ENCODE results near the gene SSTR5. TPM values are rescaled to one million over a fixed set of nuclear protein-coding genes. Genes with fewer than 3 reads are reported as not detected.

Gene SSTR5
- total and polyA plus RNA-seq, 4 donors: not detected

DNA sequence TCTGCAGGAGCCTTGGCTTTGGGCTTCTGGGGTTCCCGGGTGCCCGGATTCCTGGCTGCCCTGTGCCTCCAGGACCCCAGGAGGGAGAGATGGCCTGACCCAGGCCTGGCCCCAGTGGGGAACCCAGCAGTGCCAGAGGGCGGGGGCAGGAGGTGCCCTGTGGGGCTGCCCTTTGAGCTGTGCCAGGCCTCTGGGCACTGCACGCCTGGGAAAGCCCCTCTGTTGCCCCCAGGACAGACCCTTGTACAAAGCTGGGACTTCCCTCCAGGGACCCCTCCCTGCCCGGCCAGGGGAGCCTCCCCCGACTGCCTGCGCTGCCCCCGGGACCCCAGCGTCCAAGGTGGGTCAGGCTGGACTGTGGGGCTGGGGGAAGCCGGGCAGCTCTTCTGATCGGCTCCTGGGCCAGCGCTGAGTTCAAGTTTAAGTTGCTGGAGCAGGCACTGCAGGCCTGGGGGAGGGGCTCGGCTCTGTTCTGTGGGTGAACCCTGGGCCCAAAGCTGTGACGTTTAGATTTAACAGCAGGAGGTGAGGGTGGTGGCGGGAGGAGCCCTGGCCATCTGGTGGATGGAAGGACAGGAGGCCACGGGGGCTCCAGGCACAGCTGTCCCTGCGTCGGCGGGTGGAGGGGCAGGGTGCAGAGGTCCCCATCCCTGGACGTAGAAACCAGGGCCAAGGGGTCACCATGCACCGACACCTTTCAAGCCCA, 51.1 kb downstream of the SSTR5 start:
- Histone ChIP-seq H3K4me1 (ENCODE audit: control insufficient read depth in 4 of 4, insufficient read depth in 4 of 4, low read length in 3 of 4) (no peaks in the 10 kb centered on the region), H3K27me3 (ENCODE audit: control insufficient read depth in 4 of 4, insufficient read depth in 4 of 4, low read length in 3 of 4) (peaks cover 0 to 3% (median 0%) of the 10 kb centered on the region in 4 donors), H3K27ac (ENCODE audit: low read depth in 1 of 2, low read length in 2 of 2) (no peak overlapping the region), H3K4me3 (ENCODE audit: low read depth in 1 of 3, low read length in 3 of 3) (no peak overlapping the region), H3K9ac (ENCODE audit: low read depth in 1 of 2, low read length in 2 of 2) (no peak overlapping the region), H3K9me3 (ENCODE audit: control insufficient read depth in 4 of 4, low read length in 3 of 4) (no peaks in the 10 kb centered on the region), H3K36me3 (ENCODE audit: control insufficient read depth in 4 of 4, insufficient read depth in 3 of 4, low read depth in 1 of 4, low read length in 3 of 4) (no peaks in the 10 kb centered on the region)
- DNase-seq (ENCODE audit: low spot score): no peak
- TF ChIP-seq GABPA (IDR thresholded peaks at IDR 0.05 in 1 of 2, conservative IDR thresholded peaks at IDR 0.05 in 1 of 2) (no peak), HNF4G (IDR thresholded peaks at IDR 0.05) (no peak), REST (IDR thresholded peaks at IDR 0.05) (no peak), FOXA1 (IDR thresholded peaks at IDR 0.05) (no peak), HNF4A (conservative IDR thresholded peaks at IDR 0.05) (no peak)
- TF ChIP-seq, protein P1, sequence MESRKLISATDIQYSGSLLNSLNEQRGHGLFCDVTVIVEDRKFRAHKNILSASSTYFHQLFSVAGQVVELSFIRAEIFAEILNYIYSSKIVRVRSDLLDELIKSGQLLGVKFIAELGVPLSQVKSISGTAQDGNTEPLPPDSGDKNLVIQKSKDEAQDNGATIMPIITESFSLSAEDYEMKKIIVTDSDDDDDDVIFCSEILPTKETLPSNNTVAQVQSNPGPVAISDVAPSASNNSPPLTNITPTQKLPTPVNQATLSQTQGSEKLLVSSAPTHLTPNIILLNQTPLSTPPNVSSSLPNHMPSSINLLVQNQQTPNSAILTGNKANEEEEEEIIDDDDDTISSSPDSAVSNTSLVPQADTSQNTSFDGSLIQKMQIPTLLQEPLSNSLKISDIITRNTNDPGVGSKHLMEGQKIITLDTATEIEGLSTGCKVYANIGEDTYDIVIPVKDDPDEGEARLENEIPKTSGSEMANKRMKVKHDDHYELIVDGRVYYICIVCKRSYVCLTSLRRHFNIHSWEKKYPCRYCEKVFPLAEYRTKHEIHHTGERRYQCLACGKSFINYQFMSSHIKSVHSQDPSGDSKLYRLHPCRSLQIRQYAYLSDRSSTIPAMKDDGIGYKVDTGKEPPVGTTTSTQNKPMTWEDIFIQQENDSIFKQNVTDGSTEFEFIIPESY (IDR thresholded peaks at IDR 0.05): no peak
- TF ChIP-seq, protein P2, sequence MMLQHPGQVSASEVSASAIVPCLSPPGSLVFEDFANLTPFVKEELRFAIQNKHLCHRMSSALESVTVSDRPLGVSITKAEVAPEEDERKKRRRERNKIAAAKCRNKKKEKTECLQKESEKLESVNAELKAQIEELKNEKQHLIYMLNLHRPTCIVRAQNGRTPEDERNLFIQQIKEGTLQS (IDR thresholded peaks at IDR 0.05): no peak
- WGBS: 73% methylated on average over 21 of the region's 21 CpGs

DNA sequence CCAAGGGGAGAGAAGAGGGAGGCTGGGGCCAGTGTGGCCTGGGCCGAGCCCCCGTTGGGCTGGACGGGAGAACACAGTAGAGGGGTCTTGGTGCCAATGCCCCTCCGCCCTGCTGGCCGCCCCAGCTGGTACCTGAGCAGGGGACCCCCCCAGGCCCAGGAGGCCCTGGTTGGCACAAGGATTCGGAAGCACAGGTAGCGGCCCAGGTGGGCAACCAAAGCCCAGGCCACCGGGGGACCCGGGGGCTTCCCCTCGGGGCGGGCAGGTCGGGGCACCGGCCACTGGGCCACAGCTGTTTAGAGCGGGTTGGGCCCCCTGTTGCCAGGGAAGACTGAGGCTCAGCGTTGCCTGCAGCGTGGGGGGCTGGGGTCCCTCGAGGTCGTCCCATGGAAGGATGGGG, 51.7 kb downstream of the SSTR5 start:
- no peak overlapping the region for H3K9ac ChIP-seq (ENCODE audit: low read depth in 1 of 2, low read length in 2 of 2)
- WGBS: 92% methylated on average over 18 of the region's 18 CpGs
- no peaks in the 10 kb centered on the region for H3K36me3 ChIP-seq (ENCODE audit: control insufficient read depth in 4 of 4, insufficient read depth in 3 of 4, low read depth in 1 of 4, low read length in 3 of 4)
- no peak for DNase-seq (ENCODE audit: low spot score)
- H3K27me3 ChIP-seq (ENCODE audit: control insufficient read depth in 4 of 4, insufficient read depth in 4 of 4, low read length in 3 of 4): peaks cover 0 to 3% (median 0%) of the 10 kb centered on the region in 4 donors
- no peak overlapping the region for H3K27ac ChIP-seq (ENCODE audit: low read depth in 1 of 2, low read length in 2 of 2)
- no peaks in the 10 kb centered on the region for H3K9me3 ChIP-seq (ENCODE audit: control insufficient read depth in 4 of 4, low read length in 3 of 4)
- H3K4me3 ChIP-seq (ENCODE audit: low read depth in 1 of 3, low read length in 3 of 3): no peak overlapping the region
- TF ChIP-seq FOXA1 (IDR thresholded peaks at IDR 0.05) (no peak), YY1 (IDR thresholded peaks at IDR 0.05) (no peak), EGR1 (IDR thresholded peaks at IDR 0.05; ENCODE audit: low read depth in 2 of 2) (no peak), HNF4A (conservative IDR thresholded peaks at IDR 0.05) (no peak), SP1 (IDR thresholded peaks at IDR 0.05) (no peak), REST (IDR thresholded peaks at IDR 0.05) (no peak), HNF4G (IDR thresholded peaks at IDR 0.05) (no peak), FOXA2 (IDR thresholded peaks at IDR 0.05) (no peak), RXRA (IDR thresholded peaks at IDR 0.05) (no peak), TAF1 (conservative IDR thresholded peaks at IDR 0.05) (no peak), GABPA (IDR thresholded peaks at IDR 0.05 in 1 of 2, conservative IDR thresholded peaks at IDR 0.05 in 1 of 2) (no peak), RAD21 (IDR thresholded peaks at IDR 0.05) (no peak)
- TF ChIP-seq, protein P2 (IDR thresholded peaks at IDR 0.05): no peak
- TF ChIP-seq, protein P3, sequence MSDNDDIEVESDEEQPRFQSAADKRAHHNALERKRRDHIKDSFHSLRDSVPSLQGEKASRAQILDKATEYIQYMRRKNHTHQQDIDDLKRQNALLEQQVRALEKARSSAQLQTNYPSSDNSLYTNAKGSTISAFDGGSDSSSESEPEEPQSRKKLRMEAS (IDR thresholded peaks at IDR 0.05): no peak
- TF ChIP-seq, protein P1 (IDR thresholded peaks at IDR 0.05): no peak
- H3K4me1 ChIP-seq (ENCODE audit: control insufficient read depth in 4 of 4, insufficient read depth in 4 of 4, low read length in 3 of 4): no peaks in the 10 kb centered on the region

Measured in liver (tissue), 9 donors.